ENCODE measurements around the gene RPLP2. TPM values are rescaled to one million over a fixed set of nuclear protein-coding genes. Genes with fewer than 3 reads are reported as not detected.

The RPLP2 gene
- total RNA-seq, 3 donors from 2014 or later (not counting 1 experiment from before 2014, with no cell fraction given): 1,482 to 1,846 (median 1,534) TPM

DNA sequence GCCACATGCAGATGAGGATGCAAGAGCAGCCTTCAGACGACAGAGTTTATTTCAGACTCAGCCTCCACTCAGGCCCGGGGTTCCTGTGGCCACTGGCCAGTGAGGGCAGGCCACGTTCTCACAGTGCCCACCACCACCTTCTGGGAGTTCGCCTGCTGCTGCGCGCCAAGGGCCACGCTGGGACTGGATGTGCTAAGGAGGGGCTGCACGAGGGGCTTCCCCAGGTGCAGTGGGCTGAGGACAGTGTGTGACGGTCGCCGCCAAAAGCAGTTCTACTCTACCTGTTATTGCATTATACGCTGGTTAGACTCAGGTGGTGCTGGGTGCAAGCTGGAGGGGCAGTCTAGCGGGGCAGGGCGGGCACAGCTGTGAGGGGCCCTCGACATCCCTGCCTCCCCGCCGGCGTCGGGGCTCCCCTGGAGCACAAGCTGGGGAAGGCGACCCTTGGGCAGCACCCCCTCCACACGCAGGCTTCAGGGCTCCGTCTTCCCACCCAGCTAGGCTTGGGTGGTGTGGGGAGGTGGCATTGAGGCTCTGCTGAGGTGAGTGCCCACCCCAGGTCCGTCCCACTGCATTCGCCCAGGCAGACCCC lies 22.6 kb upstream of the RPLP2 start:
- intact Hi-C loops (cut with micrococcal nuclease): no loop called here
- peaks cover 0 to 6% of the 10 kb centered on the region in 2 donors for H3K4me1 Mint-ChIP-seq
- ATAC-seq (no peak), DNase-seq (no peak)
- no peaks in the 10 kb centered on the region for H3K36me3 Mint-ChIP-seq
- H3K4me3 ChIP-seq (ENCODE audit: low read length): no peak overlapping the region
- TF ChIP-seq, protein P1, sequence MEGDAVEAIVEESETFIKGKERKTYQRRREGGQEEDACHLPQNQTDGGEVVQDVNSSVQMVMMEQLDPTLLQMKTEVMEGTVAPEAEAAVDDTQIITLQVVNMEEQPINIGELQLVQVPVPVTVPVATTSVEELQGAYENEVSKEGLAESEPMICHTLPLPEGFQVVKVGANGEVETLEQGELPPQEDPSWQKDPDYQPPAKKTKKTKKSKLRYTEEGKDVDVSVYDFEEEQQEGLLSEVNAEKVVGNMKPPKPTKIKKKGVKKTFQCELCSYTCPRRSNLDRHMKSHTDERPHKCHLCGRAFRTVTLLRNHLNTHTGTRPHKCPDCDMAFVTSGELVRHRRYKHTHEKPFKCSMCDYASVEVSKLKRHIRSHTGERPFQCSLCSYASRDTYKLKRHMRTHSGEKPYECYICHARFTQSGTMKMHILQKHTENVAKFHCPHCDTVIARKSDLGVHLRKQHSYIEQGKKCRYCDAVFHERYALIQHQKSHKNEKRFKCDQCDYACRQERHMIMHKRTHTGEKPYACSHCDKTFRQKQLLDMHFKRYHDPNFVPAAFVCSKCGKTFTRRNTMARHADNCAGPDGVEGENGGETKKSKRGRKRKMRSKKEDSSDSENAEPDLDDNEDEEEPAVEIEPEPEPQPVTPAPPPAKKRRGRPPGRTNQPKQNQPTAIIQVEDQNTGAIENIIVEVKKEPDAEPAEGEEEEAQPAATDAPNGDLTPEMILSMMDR (IDR thresholded peaks at IDR 0.05): no peak
- no peaks in the 10 kb centered on the region for H3K9me3 ChIP-seq (ENCODE audit: control insufficient read depth, insufficient read depth, low read length)
- no peaks in the 10 kb centered on the region for H3K9me3 Mint-ChIP-seq
- peaks cover 9% of the 10 kb centered on the region for H3K36me3 ChIP-seq (ENCODE audit: control insufficient read depth, insufficient read depth, low read length)
- H3K27me3 ChIP-seq (ENCODE audit: control insufficient read depth, insufficient read depth, low read length): peaks cover 8% of the 10 kb centered on the region
- H3K4me1 ChIP-seq (ENCODE audit: control insufficient read depth, insufficient read depth, low read length): peaks cover 17% of the 10 kb centered on the region
- H3K27ac Mint-ChIP-seq: no peak overlapping the region
- H3K27me3 Mint-ChIP-seq (ENCODE audit: low read depth in 2 of 2): no peaks in the 10 kb centered on the region
- 93% methylated on average over 24 of the region's 24 CpGs for WGBS (ENCODE audit: insufficient coverage)
- no peak overlapping the region for H3K4me3 Mint-ChIP-seq
- no peak overlapping the region for H3K27ac ChIP-seq (ENCODE audit: low read length)

DNA sequence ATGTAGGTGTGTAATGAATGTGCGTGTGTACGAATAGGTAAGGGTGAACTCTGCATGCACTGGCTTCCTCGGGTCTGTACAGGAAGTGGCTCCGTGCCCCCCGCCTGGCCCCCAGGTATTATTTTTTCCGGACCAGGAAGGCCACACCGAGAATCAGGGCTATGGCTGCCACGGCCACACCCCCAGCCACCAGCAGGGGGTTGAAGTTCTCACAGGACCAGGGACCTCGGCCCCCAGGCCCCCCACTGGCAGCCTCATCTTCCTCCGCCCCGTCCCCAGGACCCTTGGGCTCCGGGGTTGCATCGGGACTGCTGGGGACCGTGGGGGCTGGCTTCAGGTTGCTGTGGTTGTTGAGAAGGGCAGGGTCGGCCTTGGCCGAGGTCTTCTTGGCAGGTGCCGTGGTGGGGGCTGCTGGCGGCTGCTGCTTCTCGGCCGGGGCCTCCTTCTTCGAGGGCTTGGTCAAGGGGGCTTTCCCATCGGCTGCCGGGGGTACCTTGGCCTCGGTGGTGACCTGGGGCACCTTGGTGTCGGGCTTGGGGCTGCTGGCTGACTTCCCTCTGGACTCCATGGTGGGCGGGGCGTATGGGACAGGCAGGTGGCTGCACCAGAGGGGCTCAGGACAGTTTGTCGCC lies 21.6 kb upstream of the RPLP2 start:
- WGBS (ENCODE audit: insufficient coverage): 51% methylated on average over 28 of the region's 28 CpGs
- H3K27ac ChIP-seq (ENCODE audit: low read length): no peak overlapping the region
- no peak for ATAC-seq
- intact Hi-C loops (cut with micrococcal nuclease): no loop called here
- no peaks in the 10 kb centered on the region for H3K9me3 ChIP-seq (ENCODE audit: control insufficient read depth, insufficient read depth, low read length)
- peaks cover 8% of the 10 kb centered on the region for H3K27me3 ChIP-seq (ENCODE audit: control insufficient read depth, insufficient read depth, low read length)
- DNase-seq: no peak
- Mint-ChIP-seq H3K9me3 (no peaks in the 10 kb centered on the region), H3K27me3 (ENCODE audit: low read depth in 2 of 2) (no peaks in the 10 kb centered on the region), H3K4me1 (peaks cover 0 to 6% of the 10 kb centered on the region in 2 donors), H3K36me3 (no peaks in the 10 kb centered on the region), H3K4me3 (no peak overlapping the region), H3K27ac (no peak overlapping the region)
- no peak overlapping the region for H3K4me3 ChIP-seq (ENCODE audit: low read length)
- peaks cover 17% of the 10 kb centered on the region for H3K4me1 ChIP-seq (ENCODE audit: control insufficient read depth, insufficient read depth, low read length)
- TF ChIP-seq, protein P1 (IDR thresholded peaks at IDR 0.05): no peak
- H3K36me3 ChIP-seq (ENCODE audit: control insufficient read depth, insufficient read depth, low read length): peaks cover 12% of the 10 kb centered on the region

DNA sequence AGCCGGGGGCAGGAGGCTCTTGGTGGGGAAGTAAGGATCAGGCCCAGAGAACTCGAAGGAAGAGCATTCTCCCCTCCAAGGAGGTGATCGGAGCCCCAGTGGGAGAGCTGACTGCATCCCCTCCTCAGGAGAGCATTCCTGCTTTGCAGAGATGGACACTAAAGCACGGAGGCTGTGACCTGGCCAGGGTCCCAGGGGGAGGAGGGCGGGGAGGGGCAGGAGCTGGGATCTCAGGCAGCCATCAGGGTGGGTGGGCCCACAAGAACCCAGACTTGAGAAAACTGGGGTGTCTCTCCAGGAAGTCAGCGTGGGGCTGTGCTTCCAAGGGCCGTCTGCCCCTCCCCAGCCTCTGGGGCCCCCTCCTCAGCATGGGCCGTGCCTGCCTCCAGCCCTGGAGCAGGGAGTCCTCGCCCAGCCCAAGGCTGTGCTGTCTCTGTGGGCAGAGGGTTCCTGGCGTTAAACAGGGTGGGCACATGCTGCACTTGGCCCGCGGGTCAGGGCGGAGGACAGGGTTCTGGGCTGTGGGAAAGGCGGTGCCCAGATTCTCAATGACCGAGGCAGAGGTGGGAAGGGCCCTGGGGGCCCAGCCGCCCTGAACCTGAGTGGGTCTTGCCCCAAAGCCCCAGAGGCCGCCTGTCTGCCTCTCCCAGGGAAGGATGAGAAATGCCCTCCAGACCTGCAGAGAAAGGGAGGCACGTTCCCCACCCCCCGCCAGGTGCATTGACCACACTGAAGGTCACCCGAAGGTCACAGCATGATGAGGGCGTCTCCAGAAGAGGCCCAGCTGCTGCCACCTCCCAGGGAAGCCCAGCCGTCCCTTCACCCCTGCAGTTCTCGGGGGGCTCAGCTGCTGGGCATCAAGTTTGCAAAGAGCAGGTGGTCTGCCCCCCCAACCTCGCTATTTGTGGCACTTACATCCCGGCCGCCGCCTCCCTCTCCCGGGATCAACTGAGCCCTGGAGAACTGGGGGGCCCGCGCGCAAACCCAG lies 20.5 kb upstream of the RPLP2 start:
- Mint-ChIP-seq H3K36me3 (no peaks in the 10 kb centered on the region), H3K4me1 (peaks cover 0 to 6% of the 10 kb centered on the region in 2 donors), H3K9me3 (no peaks in the 10 kb centered on the region), H3K27ac (no peak overlapping the region), H3K27me3 (ENCODE audit: low read depth in 2 of 2) (no peaks in the 10 kb centered on the region), H3K4me3 (no peak overlapping the region)
- WGBS (ENCODE audit: insufficient coverage): 45% methylated on average over 31 of the region's 31 CpGs
- H3K4me3 ChIP-seq (ENCODE audit: low read length): no peak overlapping the region
- DNase-seq (no peak), ATAC-seq (no peak)
- H3K9me3 ChIP-seq (ENCODE audit: control insufficient read depth, insufficient read depth, low read length): no peaks in the 10 kb centered on the region
- peaks cover 17% of the 10 kb centered on the region for H3K4me1 ChIP-seq (ENCODE audit: control insufficient read depth, insufficient read depth, low read length)
- intact Hi-C loops (cut with micrococcal nuclease): no loop called here
- peaks cover 21% of the 10 kb centered on the region for H3K36me3 ChIP-seq (ENCODE audit: control insufficient read depth, insufficient read depth, low read length)
- peaks cover 8% of the 10 kb centered on the region for H3K27me3 ChIP-seq (ENCODE audit: control insufficient read depth, insufficient read depth, low read length)
- H3K27ac ChIP-seq (ENCODE audit: low read length): no peak overlapping the region
- TF ChIP-seq, protein P1 (IDR thresholded peaks at IDR 0.05): no peak
